BE2C (cell line): ENCODE results near the gene ATP5F1E.
A peak's percentile ranks its signal among the peaks of the same experiment; 100 is the strongest.

Experiments used
- DNase-seq: peaks from one replicate; pipeline ENCODE4 v3.0.0-alpha.2; 2020
- H3K27me3 ChIP-seq: fragments of 250-450 bp; sonication (Bioruptor Pico); 2 replicates; pipeline ENCODE4 v1.5.1; 2020; ENCODE audit warnings: mild to moderate bottlenecking
- H3K36me3 ChIP-seq: fragments of 250-450 bp; sonication (Bioruptor Pico); 2 replicates; pipeline ENCODE4 v1.5.1; 2020; ENCODE audit warnings: mild to moderate bottlenecking
- H3K4me1 ChIP-seq: fragments of 250-450 bp; sonication (Bioruptor Pico); 2 replicates; pipeline ENCODE4 v1.5.1; 2020
- H3K4me3 ChIP-seq: 2 replicates; pipeline ENCODE4 v1.5.1; 2011; ENCODE audit warnings: low read depth, low read length
- H3K9me3 ChIP-seq: fragments of 250-450 bp; sonication (Bioruptor Pico); 2 replicates; pipeline ENCODE4 v1.5.1; 2020
- TF ChIP-seq, protein P1 (sequence below): IDR thresholded peaks from 2 replicates; pipeline ENCODE4 v1.5.1; 2012; ENCODE audit warnings: mild to moderate bottlenecking, low read depth, low read length

ATP5F1E gene

DNA sequence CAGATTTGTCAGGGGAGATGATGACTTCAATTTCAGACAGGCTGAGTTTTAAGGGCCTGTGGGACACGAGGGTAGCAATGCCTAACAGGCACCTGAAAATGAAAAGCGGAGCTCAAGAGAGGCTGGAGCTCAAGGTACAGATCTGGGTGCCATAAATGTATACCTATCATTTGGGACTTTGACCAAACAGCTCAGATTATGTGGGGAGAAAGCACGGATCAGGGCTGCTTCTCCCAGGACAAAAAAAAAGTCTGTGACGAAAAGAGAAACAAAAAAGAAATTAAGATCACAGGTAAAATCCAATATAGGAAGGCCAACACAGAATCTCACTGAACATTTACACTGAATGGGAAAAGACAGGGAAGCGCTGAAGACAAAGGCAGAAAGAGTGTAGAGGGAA, 8.5 kb upstream of the ATP5F1E start:
- Histone ChIP-seq H3K9me3 (no peaks in the 10 kb centered on the region), H3K4me1 (peaks cover 9% of the 10 kb centered on the region), H3K27me3 (no peaks in the 10 kb centered on the region), H3K4me3 (peak overlapping the region; percentile 15; the same call in 1 of the 2 replicates), H3K36me3 (peaks cover 40% of the 10 kb centered on the region)
- TF ChIP-seq, protein P1, sequence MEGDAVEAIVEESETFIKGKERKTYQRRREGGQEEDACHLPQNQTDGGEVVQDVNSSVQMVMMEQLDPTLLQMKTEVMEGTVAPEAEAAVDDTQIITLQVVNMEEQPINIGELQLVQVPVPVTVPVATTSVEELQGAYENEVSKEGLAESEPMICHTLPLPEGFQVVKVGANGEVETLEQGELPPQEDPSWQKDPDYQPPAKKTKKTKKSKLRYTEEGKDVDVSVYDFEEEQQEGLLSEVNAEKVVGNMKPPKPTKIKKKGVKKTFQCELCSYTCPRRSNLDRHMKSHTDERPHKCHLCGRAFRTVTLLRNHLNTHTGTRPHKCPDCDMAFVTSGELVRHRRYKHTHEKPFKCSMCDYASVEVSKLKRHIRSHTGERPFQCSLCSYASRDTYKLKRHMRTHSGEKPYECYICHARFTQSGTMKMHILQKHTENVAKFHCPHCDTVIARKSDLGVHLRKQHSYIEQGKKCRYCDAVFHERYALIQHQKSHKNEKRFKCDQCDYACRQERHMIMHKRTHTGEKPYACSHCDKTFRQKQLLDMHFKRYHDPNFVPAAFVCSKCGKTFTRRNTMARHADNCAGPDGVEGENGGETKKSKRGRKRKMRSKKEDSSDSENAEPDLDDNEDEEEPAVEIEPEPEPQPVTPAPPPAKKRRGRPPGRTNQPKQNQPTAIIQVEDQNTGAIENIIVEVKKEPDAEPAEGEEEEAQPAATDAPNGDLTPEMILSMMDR = no peak
- no peak for DNase-seq

DNA sequence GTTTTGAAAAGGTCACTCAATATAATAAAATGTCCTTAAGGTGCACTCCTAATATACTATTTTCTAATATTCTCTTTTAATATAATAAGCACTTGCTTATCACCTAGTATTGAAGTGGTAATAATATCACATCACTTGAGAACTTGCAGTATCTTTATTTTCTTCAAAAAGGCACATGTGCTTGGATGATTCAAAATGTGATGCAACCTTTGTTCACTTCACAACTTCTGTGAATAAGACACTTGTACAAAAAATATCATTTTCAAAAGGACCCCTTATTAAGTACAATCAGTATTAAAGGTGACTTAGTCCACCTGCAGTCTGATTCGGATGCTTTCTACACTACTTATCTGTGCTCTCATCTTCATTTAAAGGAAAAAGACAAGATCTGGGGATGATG, 7.1 kb upstream of the ATP5F1E start:
- H3K36me3 ChIP-seq = peaks cover 48% of the 10 kb centered on the region
- DNase-seq = no peak
- H3K4me1 ChIP-seq = peaks cover 9% of the 10 kb centered on the region
- H3K27me3 ChIP-seq = no peaks in the 10 kb centered on the region
- no peak overlapping the region for H3K4me3 ChIP-seq
- H3K9me3 ChIP-seq = no peaks in the 10 kb centered on the region
- TF ChIP-seq, protein P1 = no peak

DNA sequence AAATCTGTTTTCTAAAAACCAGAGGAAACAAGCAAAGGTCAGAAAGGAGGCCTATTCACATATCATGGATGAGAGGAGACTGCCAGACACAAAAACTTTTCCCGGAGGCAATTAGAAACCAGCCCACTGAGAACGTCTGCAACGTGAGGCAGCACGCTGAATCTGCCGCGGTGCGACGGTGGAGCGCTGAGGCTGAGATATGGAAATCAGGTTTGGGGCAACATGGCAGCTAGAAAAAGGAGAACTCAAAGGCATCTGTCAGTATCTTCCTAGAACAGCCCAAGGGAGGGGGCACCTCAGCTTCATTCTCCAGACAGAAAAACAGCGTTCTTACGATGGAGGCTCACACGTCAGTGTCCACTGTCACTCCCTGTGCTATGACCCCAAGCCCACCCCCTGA, 5.3 kb upstream of the ATP5F1E start:
- Histone ChIP-seq H3K4me3 (no peak overlapping the region), H3K27me3 (no peaks in the 10 kb centered on the region), H3K36me3 (peaks cover 48% of the 10 kb centered on the region), H3K4me1 (peaks cover 7% of the 10 kb centered on the region), H3K9me3 (no peaks in the 10 kb centered on the region)
- no peak for DNase-seq
- TF ChIP-seq, protein P1 = no peak

DNA sequence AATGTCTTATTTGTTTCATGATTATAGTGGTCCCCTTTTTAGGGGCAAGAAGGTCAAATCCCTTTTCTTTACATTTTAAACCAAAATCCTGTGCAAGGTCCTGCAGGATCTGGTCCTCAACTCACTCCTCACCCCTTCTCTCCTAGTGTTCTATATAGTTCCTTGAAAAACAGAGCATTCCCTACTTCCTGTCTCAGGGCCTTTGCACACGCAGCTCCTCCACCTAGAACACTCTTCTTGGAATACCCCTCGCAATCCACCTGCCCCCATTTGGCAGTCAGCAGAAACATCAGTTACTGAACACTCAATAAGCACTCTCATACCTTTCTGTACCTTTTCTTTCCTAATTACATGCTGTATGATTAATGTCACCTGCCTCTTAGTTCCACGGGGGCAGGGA, 3.2 kb upstream of the ATP5F1E start:
- Histone ChIP-seq H3K36me3 (peaks cover 49% of the 10 kb centered on the region), H3K4me1 (peaks cover 7% of the 10 kb centered on the region), H3K4me3 (no peak overlapping the region), H3K9me3 (no peaks in the 10 kb centered on the region), H3K27me3 (no peaks in the 10 kb centered on the region)
- DNase-seq = no peak
- TF ChIP-seq, protein P1 = no peak

DNA sequence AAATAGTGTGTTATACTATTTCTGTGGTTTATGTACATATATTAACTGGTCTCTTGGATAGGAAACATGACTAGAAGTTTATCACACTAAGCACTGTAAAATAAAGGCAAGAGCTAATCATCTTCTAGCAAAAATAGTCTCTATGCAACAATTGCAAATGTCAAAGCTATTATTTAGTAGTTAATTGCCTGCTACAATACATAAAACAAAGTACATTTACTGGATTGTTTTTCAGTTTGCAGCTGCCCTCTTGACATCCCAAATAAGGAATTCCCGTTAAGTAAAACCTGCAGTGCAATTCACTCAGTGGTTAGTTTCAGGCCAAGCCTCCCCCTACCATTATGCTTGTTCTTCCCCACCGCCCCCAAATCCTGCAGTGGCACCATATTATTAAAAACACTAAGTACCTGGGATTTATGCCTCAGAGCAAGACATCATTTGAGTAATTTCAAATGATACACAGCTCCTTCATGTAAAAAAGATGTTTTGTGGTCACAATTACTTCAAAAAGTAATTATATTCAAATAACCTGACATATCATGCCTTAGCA, 1.6 kb upstream of the ATP5F1E start:
- H3K36me3 ChIP-seq = peaks cover 60% of the 10 kb centered on the region

DNA sequence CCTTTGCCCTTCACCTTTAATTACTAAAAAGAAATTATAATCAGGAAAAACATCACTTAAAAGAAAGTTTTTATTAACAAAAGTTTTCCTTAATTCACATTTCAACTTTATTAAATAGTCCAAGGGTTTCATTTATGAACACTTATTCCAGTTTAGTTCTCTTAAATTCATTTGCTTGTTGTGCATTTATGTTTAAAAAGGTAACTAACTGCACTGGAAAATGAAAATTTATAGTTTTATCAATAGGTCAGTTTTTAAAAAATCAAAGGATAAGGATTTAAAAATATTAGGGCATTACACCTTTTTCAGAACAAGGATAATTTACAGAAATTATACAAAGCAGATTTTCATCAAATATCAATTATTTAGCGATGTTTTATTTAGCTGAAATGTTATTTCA, 958 bp upstream of the ATP5F1E start:
- DNase-seq = no peak
- Histone ChIP-seq H3K36me3 (peaks cover 64% of the 10 kb centered on the region), H3K4me3 (peak overlapping the region; percentile 70), H3K9me3 (no peaks in the 10 kb centered on the region), H3K4me1 (0 out of 2 replicates have a peak, but pooled peaks cover 7% of the 10 kb centered on the region), H3K27me3 (no peaks in the 10 kb centered on the region)
- TF ChIP-seq, protein P1 = no peak

More for the DNA sequence above, 1.6 kb upstream of the ATP5F1E start:
- Histone ChIP-seq H3K4me3 (no peak overlapping the region), H3K4me1 (0 out of 2 replicates have a peak, but pooled peaks cover 9% of the 10 kb centered on the region), H3K27me3 (no peaks in the 10 kb centered on the region), H3K9me3 (no peaks in the 10 kb centered on the region)
- TF ChIP-seq, protein P1 = no peak
- DNase-seq = no peak
